NCI-H2227 (cell line): ENCODE results near the gene TSSK2.
"Not testable (repeated sequence)": the region's sequence is repeated elsewhere in the genome, so short reads cannot be mapped to it uniquely, and the experiment has no call there.

Experiments used
- DNase-seq: peaks from one replicate; lab custom pipeline; 2025; ENCODE audit not compliant: unreplicated experiment; lab: John Stamatoyannopoulos, UW

The TSSK2 gene

GRCh38 chr22:19130959-19131684 is at the start of gene TSSK2:
Gene TSSK2, plus strand, starts transcription at chr22:19131308. Its CDS starts 92 bp downstream, at chr22:19131400.
- no peak for DNase-seq

- no peak for DNase-seq
Measured at GRCh38 chr22:19081351-19081750, 49.8 kb upstream of the TSSK2 start.

GRCh38 chr22:19082101-19082500 is 49.0 kb upstream of the TSSK2 start:
- no peak for DNase-seq

- no peak for DNase-seq
Measured at GRCh38 chr22:19082793-19083192, 48.3 kb upstream of the TSSK2 start.

GRCh38 chr22:19084126-19084525 is 47.0 kb upstream of the TSSK2 start:
- DNase-seq, result not testable (repeated sequence)

GRCh38 chr22:19084586-19084985 is 46.5 kb upstream of the TSSK2 start:
- not testable (repeated sequence) for DNase-seq

GRCh38 chr22:19085233-19085718 is 45.8 kb upstream of the TSSK2 start:
- peak; percentile 38 for DNase-seq

GRCh38 chr22:19086417-19086816 is 44.7 kb upstream of the TSSK2 start:
- no peak for DNase-seq

- DNase-seq, result no peak
Measured at GRCh38 chr22:19086896-19087295, 44.2 kb upstream of the TSSK2 start.

- DNase-seq, result no peak
Measured at GRCh38 chr22:19088866-19089595, 42.1 kb upstream of the TSSK2 start.

- DNase-seq, result no peak
Measured at GRCh38 chr22:19090183-19090582, 40.9 kb upstream of the TSSK2 start.

- no peak for DNase-seq
Measured at GRCh38 chr22:19090586-19091127, 40.5 kb upstream of the TSSK2 start.

- DNase-seq, result no peak
Measured at GRCh38 chr22:19092725-19093124, 38.4 kb upstream of the TSSK2 start.

GRCh38 chr22:19094393-19094997 is 36.6 kb upstream of the TSSK2 start:
- no peak for DNase-seq

- DNase-seq, result no peak
Measured at GRCh38 chr22:19096555-19096954, 34.6 kb upstream of the TSSK2 start.

GRCh38 chr22:19097518-19097917 is 33.6 kb upstream of the TSSK2 start:
- no peak for DNase-seq

- DNase-seq, result no peak
Measured at GRCh38 chr22:19098157-19098556, 33.0 kb upstream of the TSSK2 start.

GRCh38 chr22:19103880-19104821 is 27.0 kb upstream of the TSSK2 start:
- no peak for DNase-seq

GRCh38 chr22:19105456-19105855 is 25.7 kb upstream of the TSSK2 start:
- DNase-seq, result no peak
